Ishikawa (cell line): ENCODE results near the gene OLFML2B.

Experiments used
- CEBPB ChIP-seq: IDR thresholded peaks from 2 replicates; pipeline ENCODE4 v1.6.1; 2012
- CREB1 ChIP-seq: IDR thresholded peaks from 2 replicates; pipeline ENCODE4 v1.6.1; 2012; ENCODE audit warnings: low read depth
- EGR1 ChIP-seq: IDR thresholded peaks from 2 replicates; pipeline ENCODE4 v1.6.1; 2012
- EP300 ChIP-seq: IDR thresholded peaks from 2 replicates; pipeline ENCODE4 v1.6.1; 2012; ENCODE audit warnings: borderline replicate concordance
- FOXM1 ChIP-seq: IDR thresholded peaks from 2 replicates; pipeline ENCODE4 v1.6.1; 2012; ENCODE audit warnings: low read depth, borderline replicate concordance
- MAX ChIP-seq: IDR thresholded peaks from 2 replicates; pipeline ENCODE4 v1.6.1; 2012
- NFIC ChIP-seq: IDR thresholded peaks from 2 replicates; pipeline ENCODE4 v1.6.1; 2012
- RAD21 ChIP-seq: IDR thresholded peaks from 2 replicates; pipeline ENCODE4 v1.6.1; 2012; ENCODE audit warnings: low read depth
- REST ChIP-seq: IDR thresholded peaks from 2 replicates; pipeline ENCODE4 v1.6.1; 2012; ENCODE audit warnings: low read depth, mild to moderate bottlenecking
- TAF1 ChIP-seq: IDR thresholded peaks from 2 replicates; pipeline ENCODE4 v1.6.1; 2012; ENCODE audit warnings: low read depth, mild to moderate bottlenecking
- TCF12 ChIP-seq: IDR thresholded peaks from 2 replicates; pipeline ENCODE4 v1.6.1; 2012; ENCODE audit warnings: low read depth
- TEAD4 ChIP-seq: IDR thresholded peaks from 2 replicates; pipeline ENCODE4 v1.6.1; 2012
- USF1 ChIP-seq: IDR thresholded peaks from 2 replicates; pipeline ENCODE4 v1.6.1; 2012
- YY1 ChIP-seq: IDR thresholded peaks from 2 replicates; pipeline ENCODE4 v1.6.1; 2012; ENCODE audit warnings: low read depth
- ZBTB7A ChIP-seq: IDR thresholded peaks from 2 replicates; pipeline ENCODE4 v1.6.1; 2012; ENCODE audit warnings: low read depth

The OLFML2B gene

GRCh38 chr1:161993576-161993975, 30.1 kb downstream of the OLFML2B start:
- TF ChIP-seq CEBPB (no peak), REST (no peak), TCF12 (no peak), FOXM1 (no peak), TAF1 (no peak), USF1 (no peak), EGR1 (no peak), MAX (no peak), TEAD4 (no peak), RAD21 (no peak), EP300 (no peak), CREB1 (no peak), YY1 (no peak), ZBTB7A (no peak), NFIC (no peak)

- no peak for TF ChIP-seq REST
- TF ChIP-seq MAX: no peak
- no peak for TF ChIP-seq CREB1
- TF ChIP-seq TEAD4: no peak
- no peak for TF ChIP-seq EGR1
- TF ChIP-seq YY1: no peak
- TF ChIP-seq EP300: no peak
- TF ChIP-seq CEBPB: no peak
- no peak for TF ChIP-seq ZBTB7A
- no peak for TF ChIP-seq RAD21
- no peak for TF ChIP-seq NFIC
- TF ChIP-seq FOXM1: no peak
- TF ChIP-seq USF1: no peak
These were observed 33.9 kb downstream of the OLFML2B start for GRCh38 chr1:161989786-161990185.

GRCh38 chr1:161989108-161989507, 34.6 kb downstream of the OLFML2B start:
- no peak for TF ChIP-seq FOXM1
- no peak for TF ChIP-seq USF1
- no peak for TF ChIP-seq CEBPB

GRCh38 chr1:161988413-161988812, 35.3 kb downstream of the OLFML2B start:
- TF ChIP-seq YY1: no peak
- no peak for TF ChIP-seq TCF12
- TF ChIP-seq FOXM1: no peak
- TF ChIP-seq EP300: no peak
- no peak for TF ChIP-seq ZBTB7A
- no peak for TF ChIP-seq RAD21
- no peak for TF ChIP-seq NFIC
- no peak for TF ChIP-seq TEAD4

- TF ChIP-seq TAF1 (no peak), CEBPB (no peak), USF1 (no peak), YY1 (no peak), CREB1 (no peak), ZBTB7A (no peak), FOXM1 (no peak), RAD21 (no peak), NFIC (no peak), EGR1 (no peak), MAX (no peak), EP300 (no peak), REST (no peak), TEAD4 (no peak), TCF12 (no peak)
These were observed 35.8 kb downstream of the OLFML2B start for GRCh38 chr1:161987872-161988271.
